Hypothalamus (tissue), 51 donors: ENCODE data around the gene SRSF1.
A peak's percentile ranks its signal among the peaks of the same experiment; 100 is the strongest.
"Not testable (repeated sequence)": the region's sequence is repeated elsewhere in the genome, so short reads cannot be mapped to it uniquely, and the experiment has no call there.

Experiments
- DNase-seq, 51 donors: peaks; one replicate each; lab custom pipeline; 2025; lab: John Stamatoyannopoulos, UW

The SRSF1 gene

GRCh38 chr17:57993471-57994365 is 13.3 kb downstream of the SRSF1 start:
- DNase-seq = no peak

GRCh38 chr17:57991537-57991936 is 15.5 kb downstream of the SRSF1 start:
- DNase-seq = no peak

- no peak for DNase-seq
Measured at GRCh38 chr17:57990037-57990436, 17.0 kb downstream of the SRSF1 start.

GRCh38 chr17:57988301-57989250 is 18.5 kb downstream of the SRSF1 start:
- peak in 44 of 51 donors; percentile 53 to 90 (median 76) for DNase-seq

- DNase-seq = peak in 49 of 51 donors; percentile 41 to 96 (median 78)
Measured at GRCh38 chr17:57987581-57988300, 19.3 kb downstream of the SRSF1 start, which contains the start of gene VEZF1. Gene VEZF1 (minus strand): TSS chr17:57988254. CDS start chr17:57988111, 143 bp downstream.

- DNase-seq = peak in 42 of 51 donors; percentile 18 to 83 (median 47)
Measured at GRCh38 chr17:57986841-57987580, 20.0 kb downstream of the SRSF1 start.

- DNase-seq = no peak
Measured at GRCh38 chr17:57985675-57985974, 21.4 kb downstream of the SRSF1 start.

- no peak for DNase-seq
Measured at GRCh38 chr17:57984936-57985674, 21.9 kb downstream of the SRSF1 start.

- no peak for DNase-seq
Measured at GRCh38 chr17:57984261-57984890, 22.7 kb downstream of the SRSF1 start.

- no peak for DNase-seq
Measured at GRCh38 chr17:57983446-57983845, 23.6 kb downstream of the SRSF1 start.

- DNase-seq = no peak
Measured at GRCh38 chr17:57982452-57983170, 24.4 kb downstream of the SRSF1 start.

GRCh38 chr17:57980522-57980921 is 26.5 kb downstream of the SRSF1 start:
- DNase-seq = no peak

- DNase-seq = no peak
Measured at GRCh38 chr17:57979076-57979475, 28.0 kb downstream of the SRSF1 start.

- DNase-seq = peak in 1 of 51 donors; percentile 32
Measured at GRCh38 chr17:57976594-57976993, 30.5 kb downstream of the SRSF1 start.

GRCh38 chr17:57975044-57975443 is 32.0 kb downstream of the SRSF1 start:
- DNase-seq = no peak

- not testable (repeated sequence) for DNase-seq
Measured at GRCh38 chr17:57974053-57974824, 32.8 kb downstream of the SRSF1 start.

- no peak for DNase-seq
Measured at GRCh38 chr17:57972151-57972550, 34.9 kb downstream of the SRSF1 start.
